ENCODE measurements around the gene SELPLG.

DNA sequence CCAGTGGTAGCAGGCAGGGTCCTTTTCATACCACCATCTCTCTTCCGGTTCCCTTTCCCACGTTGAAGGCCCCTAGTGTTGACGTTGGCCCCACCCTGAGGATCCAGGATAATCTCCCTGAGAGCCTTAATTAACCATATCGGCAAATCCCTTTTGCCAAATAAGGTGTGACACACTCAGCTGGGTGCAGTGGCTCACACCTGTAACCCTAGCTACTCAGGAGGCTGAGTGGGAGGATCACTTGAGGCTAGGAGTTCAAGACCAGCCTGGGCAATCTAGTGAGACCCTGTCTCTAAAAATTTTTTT, 33.0 kb downstream of the SELPLG start:
- no peak for TF ChIP-seq SUZ12 (IDR thresholded peaks at IDR 0.05)
- TF ChIP-seq SP1 (IDR thresholded peaks at IDR 0.05) = no peak
- no peak for TF ChIP-seq FOXM1 (IDR thresholded peaks at IDR 0.05; ENCODE audit: borderline replicate concordance)
- no peak for TF ChIP-seq BHLHE40 (IDR thresholded peaks at IDR 0.05; ENCODE audit: borderline replicate concordance)
- TF ChIP-seq CTBP1 (IDR thresholded peaks at IDR 0.05; ENCODE audit: borderline replicate concordance) = no peak
- TF ChIP-seq HDGF (IDR thresholded peaks at IDR 0.05; ENCODE audit: borderline replicate concordance) = no peak
- no peak for TF ChIP-seq ELF4 (IDR thresholded peaks at IDR 0.05)
- TF ChIP-seq FOXA1 (IDR thresholded peaks at IDR 0.05) = no peak

All from HEK293T (cell line).